ENCODE data around the gene SNAI3.

GRCh38 chr16:88726981-88727380, 40.7 kb upstream of the SNAI3 start:
- no peak for TF ChIP-seq CTCF (conservative IDR thresholded peaks at IDR 0.05; ENCODE audit: low read depth in 2 of 2)
- TF ChIP-seq REST (IDR thresholded peaks at IDR 0.05; ENCODE audit: unreplicated experiment) = no peak
- TF ChIP-seq EZH2 (IDR thresholded peaks at IDR 0.05; ENCODE audit: low read depth, unreplicated experiment) = no peak

All from GM23338 (cell line).